ENCODE measurements around the gene HES5. TPM values are rescaled to one million over a fixed set of nuclear protein-coding genes. Genes with fewer than 3 reads are reported as not detected.

Gene HES5
- total RNA-seq, 6 experiments from 2014 or later: 0.18 to 0.25 TPM; not detected in 4

DNA sequence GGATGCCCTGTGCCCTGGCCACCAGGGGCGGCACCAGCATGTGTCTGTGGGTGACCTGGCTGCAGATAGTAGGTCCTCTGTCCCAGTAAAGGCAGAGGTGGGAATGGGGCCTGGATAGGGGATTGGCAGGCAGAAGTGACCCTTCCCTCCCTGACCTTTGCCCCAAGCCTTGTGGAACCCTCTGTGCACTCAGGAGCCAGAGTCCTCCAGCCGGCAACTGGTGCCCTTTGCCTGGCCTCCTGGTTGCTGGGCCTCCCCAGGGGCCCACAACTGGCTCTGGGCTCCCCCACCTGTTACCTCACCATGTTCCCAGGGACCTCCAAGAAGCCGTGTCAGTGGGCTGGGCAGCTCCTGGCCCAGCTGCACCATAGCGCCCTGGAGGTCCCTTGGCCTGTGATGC is 44.0 kb downstream of the HES5 start:
- no peak for DNase-seq

DNA sequence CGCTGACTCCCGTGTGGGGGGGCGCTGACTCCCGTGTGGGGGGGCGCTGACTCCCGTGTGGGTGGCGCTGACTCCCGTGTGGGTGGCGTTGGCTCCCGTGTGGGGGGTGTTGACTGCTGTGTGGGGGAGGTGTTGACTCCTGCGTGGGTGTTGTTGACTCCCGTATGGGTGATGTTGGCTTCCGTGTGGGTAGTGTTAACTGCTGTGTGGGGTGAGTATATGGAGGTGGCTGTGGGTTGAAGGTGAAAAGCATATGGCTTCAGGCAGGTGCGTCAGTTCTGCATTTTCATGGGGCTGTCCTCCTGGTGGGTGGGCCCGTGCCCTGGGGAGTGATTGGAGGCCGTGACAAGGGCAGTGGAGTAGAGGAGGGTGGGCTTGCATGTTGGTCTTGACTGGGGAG is 46.1 kb downstream of the HES5 start:
- Histone ChIP-seq H3K27ac (no peak overlapping the region), H3K36me3 (no peaks in the 10 kb centered on the region), H3K4me3 (no peak overlapping the region), H3K27me3 (no peaks in the 10 kb centered on the region), H3K4me1 (no peaks in the 10 kb centered on the region), H3K9me3 (no peaks in the 10 kb centered on the region)
- intact Hi-C loops (cut with DNase I): no loop called here
- TF ChIP-seq POLR2A (IDR thresholded peaks at IDR 0.05) (no peak), CTCF (IDR thresholded peaks at IDR 0.05) (no peak)
- ATAC-seq: no peak
- no peak for DNase-seq
- 70% methylated on average over 2 of the region's 16 CpGs for WGBS (ENCODE audit: insufficient coverage, low coverage, low lambda C conversion rate, missing lambda C conversion rate)

More for the DNA sequence above, 44.0 kb downstream of the HES5 start:
- intact Hi-C loops (cut with DNase I): no loop called here
- Histone ChIP-seq H3K9me3 (no peaks in the 10 kb centered on the region), H3K4me3 (no peak overlapping the region), H3K27ac (no peak overlapping the region), H3K36me3 (no peaks in the 10 kb centered on the region), H3K27me3 (no peaks in the 10 kb centered on the region), H3K4me1 (no peaks in the 10 kb centered on the region)
- ATAC-seq: no peak
- no CpG with 5 or more reads among the region's 4 CpGs for WGBS (ENCODE audit: insufficient coverage, low coverage, low lambda C conversion rate, missing lambda C conversion rate)
- TF ChIP-seq CTCF (IDR thresholded peaks at IDR 0.05) (no peak), POLR2A (IDR thresholded peaks at IDR 0.05) (no peak)

- H3K9me3 ChIP-seq: no peaks in the 10 kb centered on the region
- no peaks in the 10 kb centered on the region for H3K36me3 ChIP-seq
- no peaks in the 10 kb centered on the region for H3K27me3 ChIP-seq
- TF ChIP-seq POLR2A (IDR thresholded peaks at IDR 0.05): no peak
- TF ChIP-seq CTCF (IDR thresholded peaks at IDR 0.05): no peak
- no peak overlapping the region for H3K4me3 ChIP-seq
- 100% methylated on average over 1 of the region's 13 CpGs for WGBS (ENCODE audit: insufficient coverage, low coverage, low lambda C conversion rate, missing lambda C conversion rate)
- no peak overlapping the region for H3K27ac ChIP-seq
- intact Hi-C loops (cut with DNase I): no loop called here
- ATAC-seq (no peak), DNase-seq (no peak)
- peaks cover 0 to 5% (median 0%) of the 10 kb centered on the region in 4 donors for H3K4me1 ChIP-seq
Observed at GRCh38 chr1:2483026-2483425, 47.0 kb downstream of the HES5 start.

- no peak overlapping the region for H3K4me3 ChIP-seq
- WGBS (ENCODE audit: insufficient coverage, low coverage, low lambda C conversion rate, missing lambda C conversion rate): no CpG with 5 or more reads among the region's 11 CpGs
- no peaks in the 10 kb centered on the region for H3K36me3 ChIP-seq
- TF ChIP-seq POLR2A (IDR thresholded peaks at IDR 0.05) (no peak), CTCF (IDR thresholded peaks at IDR 0.05) (no peak)
- ATAC-seq (no peak), DNase-seq (no peak)
- no peaks in the 10 kb centered on the region for H3K27me3 ChIP-seq
- H3K4me1 ChIP-seq: peaks cover 0 to 10% (median 2%) of the 10 kb centered on the region in 4 donors
- H3K27ac ChIP-seq: no peak overlapping the region
- H3K9me3 ChIP-seq: no peaks in the 10 kb centered on the region
- intact Hi-C loops (cut with DNase I): no loop called here
Observed at GRCh38 chr1:2482588-2482987, 47.5 kb downstream of the HES5 start.

- intact Hi-C loops (cut with DNase I): no loop called here
- peaks cover 0 to 10% (median 3%) of the 10 kb centered on the region in 4 donors for H3K4me1 ChIP-seq
- no peak overlapping the region for H3K4me3 ChIP-seq
- TF ChIP-seq CTCF (IDR thresholded peaks at IDR 0.05) (no peak), POLR2A (IDR thresholded peaks at IDR 0.05) (no peak)
- no peak for ATAC-seq
- no peak overlapping the region for H3K27ac ChIP-seq
- no peak for DNase-seq
- no peaks in the 10 kb centered on the region for H3K36me3 ChIP-seq
- no peaks in the 10 kb centered on the region for H3K9me3 ChIP-seq
- no peaks in the 10 kb centered on the region for H3K27me3 ChIP-seq
- WGBS (ENCODE audit: insufficient coverage, low coverage, low lambda C conversion rate, missing lambda C conversion rate): no CpG with 5 or more reads among the region's 10 CpGs
Observed at GRCh38 chr1:2481885-2482284, 48.2 kb downstream of the HES5 start.
